ENCODE measurements around the gene ALDH1L1. TPM values are rescaled to one million over a fixed set of nuclear protein-coding genes. Genes with fewer than 3 reads are reported as not detected.
A peak's percentile ranks its signal among the peaks of the same experiment; 100 is the strongest.

Gene ALDH1L1
- total RNA-seq, 4 donors from 2014 or later = 2.3 to 8.1 (median 6.0) TPM

DNA sequence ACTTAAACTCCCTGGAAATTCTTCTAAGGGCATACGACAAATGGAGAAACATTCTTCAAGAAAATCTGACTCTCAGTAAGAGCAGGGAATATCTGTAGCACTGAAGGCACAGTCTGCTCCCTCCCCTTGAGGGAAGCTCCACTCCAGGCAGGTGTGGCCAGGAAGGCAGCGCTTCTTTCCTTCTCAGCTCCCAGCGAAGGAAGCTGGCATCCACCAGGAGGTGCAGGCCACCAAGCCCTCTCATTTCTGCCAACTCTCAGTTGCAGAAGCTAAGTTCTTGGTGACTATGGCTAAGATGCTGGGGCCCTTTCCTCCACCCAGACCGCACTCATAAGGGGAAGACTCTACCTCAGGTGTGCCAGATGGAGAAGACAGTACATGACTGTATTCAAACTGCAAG, 58.8 kb downstream of the ALDH1L1 start:
- 86% methylated on average over 4 of the region's 4 CpGs for WGBS, 2 donors
- intact Hi-C loops (cut with DNase I; ENCODE audit: low total_unique reads) = loop anchor here (5.0 kb wide), 1 partner anchor 586 kb away; no protein-coding TSS in a partner anchor
- H3K4me3 ChIP-seq (ENCODE audit: low read depth, poor library complexity, severe bottlenecking) = no peak overlapping the region
- DNase-seq (ENCODE audit: low spot score in 2 of 2) = peak in 1 of 2 donors; percentile 56
- TF ChIP-seq, protein P1, sequence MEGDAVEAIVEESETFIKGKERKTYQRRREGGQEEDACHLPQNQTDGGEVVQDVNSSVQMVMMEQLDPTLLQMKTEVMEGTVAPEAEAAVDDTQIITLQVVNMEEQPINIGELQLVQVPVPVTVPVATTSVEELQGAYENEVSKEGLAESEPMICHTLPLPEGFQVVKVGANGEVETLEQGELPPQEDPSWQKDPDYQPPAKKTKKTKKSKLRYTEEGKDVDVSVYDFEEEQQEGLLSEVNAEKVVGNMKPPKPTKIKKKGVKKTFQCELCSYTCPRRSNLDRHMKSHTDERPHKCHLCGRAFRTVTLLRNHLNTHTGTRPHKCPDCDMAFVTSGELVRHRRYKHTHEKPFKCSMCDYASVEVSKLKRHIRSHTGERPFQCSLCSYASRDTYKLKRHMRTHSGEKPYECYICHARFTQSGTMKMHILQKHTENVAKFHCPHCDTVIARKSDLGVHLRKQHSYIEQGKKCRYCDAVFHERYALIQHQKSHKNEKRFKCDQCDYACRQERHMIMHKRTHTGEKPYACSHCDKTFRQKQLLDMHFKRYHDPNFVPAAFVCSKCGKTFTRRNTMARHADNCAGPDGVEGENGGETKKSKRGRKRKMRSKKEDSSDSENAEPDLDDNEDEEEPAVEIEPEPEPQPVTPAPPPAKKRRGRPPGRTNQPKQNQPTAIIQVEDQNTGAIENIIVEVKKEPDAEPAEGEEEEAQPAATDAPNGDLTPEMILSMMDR (IDR thresholded peaks at IDR 0.05) = no peak
- TF ChIP-seq POLR2A (IDR thresholded peaks at IDR 0.05) = no peak

GRCh38 chr3:126121074-126121473, 59.3 kb downstream of the ALDH1L1 start:
- intact Hi-C loops (cut with DNase I; ENCODE audit: low total_unique reads) = loop anchor here (5.0 kb wide), 1 partner anchor 586 kb away; no protein-coding TSS in a partner anchor
- DNase-seq (ENCODE audit: low spot score in 2 of 2) = peak in 1 of 2 donors; percentile 56
- no peak overlapping the region for H3K4me3 ChIP-seq (ENCODE audit: low read depth, poor library complexity, severe bottlenecking)
- WGBS, 2 donors = 96% methylated on average over 9 of the region's 9 CpGs
- TF ChIP-seq, protein P1 (IDR thresholded peaks at IDR 0.05) = no peak
- no peak for TF ChIP-seq POLR2A (IDR thresholded peaks at IDR 0.05)

- 83 to 92% methylated on average over 8 of the region's 8 CpGs for WGBS, 2 donors
- H3K4me3 ChIP-seq (ENCODE audit: low read depth, poor library complexity, severe bottlenecking) = no peak overlapping the region
- no peak for TF ChIP-seq POLR2A (IDR thresholded peaks at IDR 0.05)
- TF ChIP-seq, protein P1 (IDR thresholded peaks at IDR 0.05) = no peak
- no peak for DNase-seq (ENCODE audit: low spot score in 2 of 2)
- intact Hi-C loops (cut with DNase I; ENCODE audit: low total_unique reads) = loop anchor here (5.0 kb wide), 2 partner anchors 587 to 698 kb away; no protein-coding TSS in a partner anchor
These were observed 60.4 kb downstream of the ALDH1L1 start for GRCh38 chr3:126119976-126120375.

DNA sequence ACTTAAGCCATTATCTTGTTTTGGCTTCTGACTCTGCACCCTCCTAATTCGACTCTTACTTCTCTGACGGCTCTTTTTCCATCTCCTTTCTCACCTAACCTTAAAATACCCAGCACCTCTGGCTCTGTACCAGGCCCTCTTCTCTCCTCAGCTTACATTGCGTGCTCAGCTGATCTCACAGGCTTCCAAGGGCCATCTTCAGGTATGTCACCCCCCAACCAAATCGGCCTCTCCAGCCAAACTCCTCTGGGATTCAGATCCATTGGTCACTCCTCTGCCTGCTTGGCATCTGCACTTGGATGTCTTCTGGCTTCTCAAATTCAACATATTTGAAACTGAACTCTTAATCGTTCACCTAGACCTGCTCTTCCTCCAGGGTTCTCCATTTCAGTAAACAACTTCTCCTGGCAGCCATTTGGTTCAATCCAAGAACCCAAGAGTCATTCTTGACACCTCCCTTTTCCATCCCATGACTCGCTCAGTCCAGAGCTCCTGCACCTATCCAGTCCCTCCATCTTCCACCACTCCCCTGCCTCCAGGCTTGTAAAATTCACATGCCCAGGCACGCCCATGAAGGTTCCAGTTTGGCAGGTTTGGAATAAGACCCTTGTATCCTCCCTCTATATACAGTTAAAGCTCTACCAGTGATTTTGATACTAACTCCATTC, 61.2 kb downstream of the ALDH1L1 start:
- TF ChIP-seq, protein P1 (IDR thresholded peaks at IDR 0.05) = no peak
- no peak for TF ChIP-seq POLR2A (IDR thresholded peaks at IDR 0.05)

GRCh38 chr3:126118591-126118990, 61.8 kb downstream of the ALDH1L1 start:
- TF ChIP-seq, protein P1 (IDR thresholded peaks at IDR 0.05) = no peak
- TF ChIP-seq POLR2A (IDR thresholded peaks at IDR 0.05) = no peak
- peak in 1 of 2 donors; percentile 80 for DNase-seq (ENCODE audit: low spot score in 2 of 2)
- 85 to 90% methylated on average over 11 of the region's 11 CpGs for WGBS, 2 donors
- intact Hi-C loops (cut with DNase I; ENCODE audit: low total_unique reads) = loop anchor here (5.0 kb wide), 1 partner anchor 696 kb away; no protein-coding TSS in a partner anchor
- H3K4me3 ChIP-seq (ENCODE audit: low read depth, poor library complexity, severe bottlenecking) = no peak overlapping the region

More for the DNA sequence above, 61.2 kb downstream of the ALDH1L1 start:
- DNase-seq (ENCODE audit: low spot score in 2 of 2) = peak in 1 of 2 donors; percentile 72
- intact Hi-C loops (cut with DNase I; ENCODE audit: low total_unique reads) = loop anchor here (5.0 kb wide), 1 partner anchor 697 kb away; no protein-coding TSS in a partner anchor
- 77 to 82% methylated on average over 7 of the region's 7 CpGs for WGBS, 2 donors
- H3K4me3 ChIP-seq (ENCODE audit: low read depth, poor library complexity, severe bottlenecking) = no peak overlapping the region
